Measurements from ENCODE around the gene OR7G2. TPM values are rescaled to one million over a fixed set of nuclear protein-coding genes. Genes with fewer than 3 reads are reported as not detected.
A peak's percentile ranks its signal among the peaks of the same experiment; 100 is the strongest.

Gene OR7G2
- total and polyA plus RNA-seq, 9 of the 15 experiments (the other 6 are each of a cell fraction or from before 2014, with no cell fraction given), result 0.20 TPM; not detected in 8

DNA sequence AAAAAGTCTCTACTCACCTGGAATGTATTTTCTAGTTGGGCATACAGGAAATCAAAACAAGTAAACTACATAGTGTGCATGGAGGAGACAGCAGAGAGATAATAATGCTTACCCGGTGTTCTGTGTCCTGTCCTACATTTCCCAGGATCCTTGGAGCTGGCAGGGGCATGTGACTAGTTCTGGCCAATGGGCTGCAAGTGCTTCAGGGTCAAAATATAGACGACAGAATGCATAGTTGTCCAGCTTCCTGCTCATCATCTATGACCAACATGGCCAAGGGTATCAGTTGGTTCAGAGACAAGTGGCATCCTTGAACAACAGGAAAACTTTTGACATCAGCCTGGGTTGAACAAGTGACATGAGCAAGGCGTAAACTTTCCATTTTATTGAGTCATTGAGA, 41.4 kb upstream of the OR7G2 start (continued):
- TF ChIP-seq, protein P1, sequence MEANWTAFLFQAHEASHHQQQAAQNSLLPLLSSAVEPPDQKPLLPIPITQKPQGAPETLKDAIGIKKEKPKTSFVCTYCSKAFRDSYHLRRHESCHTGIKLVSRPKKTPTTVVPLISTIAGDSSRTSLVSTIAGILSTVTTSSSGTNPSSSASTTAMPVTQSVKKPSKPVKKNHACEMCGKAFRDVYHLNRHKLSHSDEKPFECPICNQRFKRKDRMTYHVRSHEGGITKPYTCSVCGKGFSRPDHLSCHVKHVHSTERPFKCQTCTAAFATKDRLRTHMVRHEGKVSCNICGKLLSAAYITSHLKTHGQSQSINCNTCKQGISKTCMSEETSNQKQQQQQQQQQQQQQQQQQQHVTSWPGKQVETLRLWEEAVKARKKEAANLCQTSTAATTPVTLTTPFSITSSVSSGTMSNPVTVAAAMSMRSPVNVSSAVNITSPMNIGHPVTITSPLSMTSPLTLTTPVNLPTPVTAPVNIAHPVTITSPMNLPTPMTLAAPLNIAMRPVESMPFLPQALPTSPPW (CRISPR knock-in tag; IDR thresholded peaks at IDR 0.05), result no peak
- TF ChIP-seq, protein P2, sequence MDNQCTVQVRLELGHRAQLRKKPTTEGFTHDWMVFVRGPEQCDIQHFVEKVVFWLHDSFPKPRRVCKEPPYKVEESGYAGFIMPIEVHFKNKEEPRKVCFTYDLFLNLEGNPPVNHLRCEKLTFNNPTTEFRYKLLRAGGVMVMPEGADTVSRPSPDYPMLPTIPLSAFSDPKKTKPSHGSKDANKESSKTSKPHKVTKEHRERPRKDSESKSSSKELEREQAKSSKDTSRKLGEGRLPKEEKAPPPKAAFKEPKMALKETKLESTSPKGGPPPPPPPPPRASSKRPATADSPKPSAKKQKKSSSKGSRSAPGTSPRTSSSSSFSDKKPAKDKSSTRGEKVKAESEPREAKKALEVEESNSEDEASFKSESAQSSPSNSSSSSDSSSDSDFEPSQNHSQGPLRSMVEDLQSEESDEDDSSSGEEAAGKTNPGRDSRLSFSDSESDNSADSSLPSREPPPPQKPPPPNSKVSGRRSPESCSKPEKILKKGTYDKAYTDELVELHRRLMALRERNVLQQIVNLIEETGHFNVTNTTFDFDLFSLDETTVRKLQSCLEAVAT (IDR thresholded peaks at IDR 0.05), result no peak
- no peak for TF ChIP-seq SRSF1 (IDR thresholded peaks at IDR 0.05; ENCODE audit: low read depth, low read length)
- TF ChIP-seq, protein P3, sequence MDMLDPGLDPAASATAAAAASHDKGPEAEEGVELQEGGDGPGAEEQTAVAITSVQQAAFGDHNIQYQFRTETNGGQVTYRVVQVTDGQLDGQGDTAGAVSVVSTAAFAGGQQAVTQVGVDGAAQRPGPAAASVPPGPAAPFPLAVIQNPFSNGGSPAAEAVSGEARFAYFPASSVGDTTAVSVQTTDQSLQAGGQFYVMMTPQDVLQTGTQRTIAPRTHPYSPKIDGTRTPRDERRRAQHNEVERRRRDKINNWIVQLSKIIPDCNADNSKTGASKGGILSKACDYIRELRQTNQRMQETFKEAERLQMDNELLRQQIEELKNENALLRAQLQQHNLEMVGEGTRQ (CRISPR knock-in tag; IDR thresholded peaks at IDR 0.05), result peak; percentile 57
- no peak for TF ChIP-seq SIN3B (IDR thresholded peaks at IDR 0.05; ENCODE audit: low read depth)
- TF ChIP-seq SMC3 (conservative IDR thresholded peaks at IDR 0.05; ENCODE audit: insufficient read depth, low read depth, low read length), result no peak
- no peak for TF ChIP-seq ETV1 (tag; conservative IDR thresholded peaks at IDR 0.05; ENCODE audit: low read depth)

- H3K79me2 ChIP-seq (ENCODE audit: control insufficient read depth, insufficient read depth, low read length), result peaks cover 97% of the 10 kb centered on the region
- POLR2A ChIA-PET, result no interaction called here
- no peaks in the 10 kb centered on the region for H3K4me1 ChIP-seq (replicated peaks in 1 of 2; ENCODE audit: control insufficient read depth in 2 of 2, insufficient read depth in 2 of 2, low read length in 2 of 2)
- FAIRE-seq (no peak), DNase-seq (ENCODE audit: extremely low read depth in 1 of 4, low spot score in 3 of 4) (no peak), ATAC-seq (no peak)
- no peak overlapping the region for H3K9ac ChIP-seq (ENCODE audit: insufficient read depth in 1 of 2, low read depth in 2 of 2, low read length in 2 of 2)
- intact Hi-C loops (cut with micrococcal nuclease), result no loop called here
- H3K27ac ChIP-seq (ENCODE audit: extremely low read depth, low read depth, low read length), result no peak overlapping the region
- no peaks in the 10 kb centered on the region for H4K20me1 ChIP-seq (replicated peaks; ENCODE audit: control insufficient read depth, insufficient read depth, low read length)
- H3K9me1 ChIP-seq (ENCODE audit: control insufficient read depth, insufficient read depth, low read length), result no peaks in the 10 kb centered on the region
- no peaks in the 10 kb centered on the region for H3K27me3 ChIP-seq (ENCODE audit: control insufficient read depth in 2 of 2, insufficient read depth in 2 of 2, low read length in 2 of 2)
- CTCF ChIA-PET (ENCODE audit: low intra/inter-chr PET ratio), result no interaction called here
- no peak overlapping the region for H3K4me2 ChIP-seq (ENCODE audit: insufficient read depth, low read length)
- H3K9me3 ChIP-seq (replicated peaks; ENCODE audit: control insufficient read depth, insufficient read depth, low read depth, low read length), result peaks cover 18% of the 10 kb centered on the region
- peaks cover 56% of the 10 kb centered on the region for H3K36me3 ChIP-seq (ENCODE audit: control insufficient read depth, insufficient read depth, low read length)
- WGBS (ENCODE audit: insufficient coverage, low coverage, missing lambda C conversion rate), result 100% methylated on average over 1 of the region's 1 CpG
- in situ Hi-C loops (cut with MboI), result no loop called here
- no TSS peak for BruUV-seq (replicated peaks)
- no peak overlapping the region for H2AFZ ChIP-seq (ENCODE audit: low read depth, low read length)
- H3K4me3 ChIP-seq, result no peak overlapping the region
- TF ChIP-seq FOXA3 (CRISPR knock-in tag; conservative IDR thresholded peaks at IDR 0.05 in 1 of 2, IDR thresholded peaks at IDR 0.05 in 1 of 2) (no peak), HLTF (IDR thresholded peaks at IDR 0.05) (no peak)
- TF ChIP-seq, protein P4, sequence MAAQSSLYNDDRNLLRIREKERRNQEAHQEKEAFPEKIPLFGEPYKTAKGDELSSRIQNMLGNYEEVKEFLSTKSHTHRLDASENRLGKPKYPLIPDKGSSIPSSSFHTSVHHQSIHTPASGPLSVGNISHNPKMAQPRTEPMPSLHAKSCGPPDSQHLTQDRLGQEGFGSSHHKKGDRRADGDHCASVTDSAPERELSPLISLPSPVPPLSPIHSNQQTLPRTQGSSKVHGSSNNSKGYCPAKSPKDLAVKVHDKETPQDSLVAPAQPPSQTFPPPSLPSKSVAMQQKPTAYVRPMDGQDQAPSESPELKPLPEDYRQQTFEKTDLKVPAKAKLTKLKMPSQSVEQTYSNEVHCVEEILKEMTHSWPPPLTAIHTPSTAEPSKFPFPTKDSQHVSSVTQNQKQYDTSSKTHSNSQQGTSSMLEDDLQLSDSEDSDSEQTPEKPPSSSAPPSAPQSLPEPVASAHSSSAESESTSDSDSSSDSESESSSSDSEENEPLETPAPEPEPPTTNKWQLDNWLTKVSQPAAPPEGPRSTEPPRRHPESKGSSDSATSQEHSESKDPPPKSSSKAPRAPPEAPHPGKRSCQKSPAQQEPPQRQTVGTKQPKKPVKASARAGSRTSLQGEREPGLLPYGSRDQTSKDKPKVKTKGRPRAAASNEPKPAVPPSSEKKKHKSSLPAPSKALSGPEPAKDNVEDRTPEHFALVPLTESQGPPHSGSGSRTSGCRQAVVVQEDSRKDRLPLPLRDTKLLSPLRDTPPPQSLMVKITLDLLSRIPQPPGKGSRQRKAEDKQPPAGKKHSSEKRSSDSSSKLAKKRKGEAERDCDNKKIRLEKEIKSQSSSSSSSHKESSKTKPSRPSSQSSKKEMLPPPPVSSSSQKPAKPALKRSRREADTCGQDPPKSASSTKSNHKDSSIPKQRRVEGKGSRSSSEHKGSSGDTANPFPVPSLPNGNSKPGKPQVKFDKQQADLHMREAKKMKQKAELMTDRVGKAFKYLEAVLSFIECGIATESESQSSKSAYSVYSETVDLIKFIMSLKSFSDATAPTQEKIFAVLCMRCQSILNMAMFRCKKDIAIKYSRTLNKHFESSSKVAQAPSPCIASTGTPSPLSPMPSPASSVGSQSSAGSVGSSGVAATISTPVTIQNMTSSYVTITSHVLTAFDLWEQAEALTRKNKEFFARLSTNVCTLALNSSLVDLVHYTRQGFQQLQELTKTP (IDR thresholded peaks at IDR 0.05; ENCODE audit: low read depth in 1 of 2, partially characterized antibody in 2 of 2), result no peak
- TF ChIP-seq, protein P5, sequence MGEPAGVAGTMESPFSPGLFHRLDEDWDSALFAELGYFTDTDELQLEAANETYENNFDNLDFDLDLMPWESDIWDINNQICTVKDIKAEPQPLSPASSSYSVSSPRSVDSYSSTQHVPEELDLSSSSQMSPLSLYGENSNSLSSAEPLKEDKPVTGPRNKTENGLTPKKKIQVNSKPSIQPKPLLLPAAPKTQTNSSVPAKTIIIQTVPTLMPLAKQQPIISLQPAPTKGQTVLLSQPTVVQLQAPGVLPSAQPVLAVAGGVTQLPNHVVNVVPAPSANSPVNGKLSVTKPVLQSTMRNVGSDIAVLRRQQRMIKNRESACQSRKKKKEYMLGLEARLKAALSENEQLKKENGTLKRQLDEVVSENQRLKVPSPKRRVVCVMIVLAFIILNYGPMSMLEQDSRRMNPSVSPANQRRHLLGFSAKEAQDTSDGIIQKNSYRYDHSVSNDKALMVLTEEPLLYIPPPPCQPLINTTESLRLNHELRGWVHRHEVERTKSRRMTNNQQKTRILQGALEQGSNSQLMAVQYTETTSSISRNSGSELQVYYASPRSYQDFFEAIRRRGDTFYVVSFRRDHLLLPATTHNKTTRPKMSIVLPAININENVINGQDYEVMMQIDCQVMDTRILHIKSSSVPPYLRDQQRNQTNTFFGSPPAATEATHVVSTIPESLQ (CRISPR knock-in tag; IDR thresholded peaks at IDR 0.05), result no peak
Observed at GRCh38 chr19:9146882-9147281, 39.6 kb upstream of the OR7G2 start.

All from K562 (cell line).